HTR-8/SVneo (cell line): ENCODE results near the gene FAM171A1.
A peak's percentile ranks its signal among the peaks of the same experiment; 100 is the strongest.
"Not testable (repeated sequence)": the region's sequence is repeated elsewhere in the genome, so short reads cannot be mapped to it uniquely, and the experiment has no call there.

Experiments used
- DNase-seq: peaks from one replicate; pipeline ENCODE4 v3.0.0; 2011; ENCODE audit warnings: low spot score, mixed read lengths; ENCODE audit not compliant: insufficient read length
- FAIRE-seq: peaks from 2 replicates; lab custom pipeline; 2011; peaks lifted over from hg19 to GRCh38; lab: Jason Lieb, UNC

Gene FAM171A1

GRCh38 chr10:15347150-15347549 lies 23.9 kb downstream of the FAM171A1 start:
- FAIRE-seq (no peak), DNase-seq (no peak)

GRCh38 chr10:15346440-15347141 lies 24.5 kb downstream of the FAM171A1 start:
- DNase-seq = no peak

DNA sequence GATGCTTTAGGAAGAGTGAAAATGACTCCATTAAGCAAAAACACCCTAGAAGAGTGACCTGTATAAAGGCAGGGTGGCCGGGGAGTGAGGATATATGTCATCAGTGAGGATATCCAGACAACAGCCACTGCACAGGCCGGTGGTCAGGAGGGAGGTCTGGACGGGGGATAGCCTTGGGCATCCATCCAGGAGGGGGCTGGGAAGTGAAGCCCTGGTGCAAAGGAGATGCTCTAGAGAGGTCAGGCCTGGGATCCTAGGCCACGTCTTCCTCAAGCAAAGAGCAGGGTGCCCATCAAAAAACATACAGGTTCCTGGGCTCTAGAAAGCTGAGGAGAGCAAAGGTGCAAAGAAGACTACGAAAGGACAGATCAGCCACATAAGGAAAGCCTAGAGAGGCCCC lies 25.6 kb downstream of the FAM171A1 start:
- FAIRE-seq = no peak
- DNase-seq = no peak

More at GRCh38 chr10:15346440-15347141, 24.5 kb downstream of the FAM171A1 start:
- no peak for FAIRE-seq

- no peak for FAIRE-seq
- DNase-seq = no peak
These were observed 26.2 kb downstream of the FAM171A1 start for GRCh38 chr10:15344876-15345285.

- no peak for DNase-seq
- FAIRE-seq = no peak
These were observed 26.7 kb downstream of the FAM171A1 start for GRCh38 chr10:15344256-15344875.

DNA sequence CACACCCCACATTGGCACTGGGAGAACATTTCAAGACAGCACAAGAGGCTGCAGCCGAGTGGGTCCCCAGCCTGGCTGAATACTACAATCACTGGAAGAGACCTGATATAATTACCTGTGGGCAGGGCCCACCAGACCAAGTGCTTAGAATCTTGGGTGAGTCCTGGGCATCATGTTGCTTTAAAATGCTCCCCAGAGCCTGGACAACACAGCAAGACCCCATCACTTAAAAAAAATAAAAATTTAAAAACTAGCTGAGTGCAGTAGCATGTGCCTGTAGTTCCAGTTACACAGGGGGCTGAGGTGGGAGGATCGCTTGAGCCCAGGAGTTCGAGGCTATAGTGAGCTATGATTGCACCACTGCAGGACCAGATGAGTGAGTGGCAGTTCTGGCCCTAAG lies 28.1 kb downstream of the FAM171A1 start:
- FAIRE-seq = no peak
- DNase-seq = no peak

- FAIRE-seq (no peak), DNase-seq (no peak)
These were observed 29.5 kb downstream of the FAM171A1 start for GRCh38 chr10:15341502-15342128.

GRCh38 chr10:15339892-15340291 lies 31.2 kb downstream of the FAM171A1 start:
- FAIRE-seq (no peak), DNase-seq (no peak)

DNA sequence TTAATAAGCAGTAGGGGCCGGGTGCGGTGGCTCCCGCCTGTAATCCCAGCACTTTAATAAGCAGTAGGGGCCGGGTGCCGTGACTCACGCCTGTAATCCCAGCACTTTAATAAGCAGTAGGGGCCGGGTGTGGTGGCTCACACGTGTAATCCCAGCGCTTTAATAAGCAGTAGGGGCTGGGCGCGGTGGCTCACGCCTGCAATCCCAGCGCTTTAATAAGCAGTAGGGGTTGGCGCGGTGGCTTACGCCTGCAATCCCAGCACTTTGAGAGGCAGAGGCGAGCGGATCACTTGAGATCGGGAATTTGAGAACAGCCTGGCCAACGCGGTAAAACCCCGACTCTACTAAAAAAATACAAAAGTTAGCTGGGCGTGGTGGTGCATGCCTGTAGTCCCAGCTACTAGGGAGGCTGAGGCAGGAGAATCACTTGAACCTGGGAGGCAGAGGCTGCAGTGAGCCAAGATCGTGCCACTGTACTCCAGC lies 33.6 kb downstream of the FAM171A1 start:
- FAIRE-seq, DNase-seq: not testable (repeated sequence)

GRCh38 chr10:15336211-15336610 lies 34.9 kb downstream of the FAM171A1 start:
- DNase-seq (no peak), FAIRE-seq (no peak)

DNA sequence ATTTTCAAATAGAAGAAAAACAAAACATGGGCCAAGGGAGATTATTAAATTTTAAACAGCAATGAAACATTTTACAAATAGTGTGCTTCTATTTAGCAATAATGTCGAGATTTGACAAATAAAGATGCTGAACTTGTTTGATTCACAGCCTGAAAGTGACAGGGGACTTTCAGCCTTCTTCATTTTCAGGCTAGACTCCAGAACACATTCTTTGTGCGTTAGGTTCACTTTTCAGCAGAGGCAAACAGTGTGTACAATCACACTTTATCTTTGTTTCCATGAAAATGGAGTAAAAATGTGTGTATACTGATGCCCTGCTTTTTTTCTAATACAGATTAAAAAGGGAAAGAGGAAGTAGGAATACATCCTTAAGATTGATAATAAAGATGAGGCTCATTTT lies 35.6 kb downstream of the FAM171A1 start:
- DNase-seq = no peak
- no peak for FAIRE-seq

DNA sequence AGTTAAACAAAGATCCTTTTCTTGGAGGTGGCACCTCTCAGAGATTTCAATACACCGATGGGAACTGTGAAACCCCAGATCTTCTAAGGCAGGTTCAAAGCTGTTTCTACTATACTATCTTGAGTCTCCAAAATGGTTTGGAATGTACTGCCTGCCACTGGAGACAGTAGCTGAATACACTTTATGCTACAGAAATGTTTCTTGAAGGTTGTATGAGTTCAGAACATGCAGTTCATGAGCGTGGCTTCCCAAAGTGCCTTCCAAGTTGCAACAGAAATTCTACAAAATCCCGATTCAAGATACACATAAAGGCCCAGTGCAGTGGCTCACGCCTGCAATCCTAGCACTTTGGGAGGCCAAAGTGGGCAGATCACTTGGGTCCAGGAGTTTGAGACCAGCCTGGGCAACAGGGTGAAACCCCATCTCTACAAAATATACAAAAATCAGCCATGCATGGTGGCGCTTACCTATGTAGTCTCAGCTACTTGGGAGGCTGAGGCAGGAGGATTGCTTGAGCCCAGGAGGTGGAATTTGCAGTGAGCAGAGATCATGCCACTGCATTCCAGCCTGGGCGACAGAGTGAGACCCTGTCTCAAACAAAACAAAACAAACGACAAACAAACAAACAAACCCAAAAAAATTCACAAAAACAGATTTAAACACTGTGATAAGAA lies 36.3 kb downstream of the FAM171A1 start:
- DNase-seq = no peak
- FAIRE-seq = no peak

DNA sequence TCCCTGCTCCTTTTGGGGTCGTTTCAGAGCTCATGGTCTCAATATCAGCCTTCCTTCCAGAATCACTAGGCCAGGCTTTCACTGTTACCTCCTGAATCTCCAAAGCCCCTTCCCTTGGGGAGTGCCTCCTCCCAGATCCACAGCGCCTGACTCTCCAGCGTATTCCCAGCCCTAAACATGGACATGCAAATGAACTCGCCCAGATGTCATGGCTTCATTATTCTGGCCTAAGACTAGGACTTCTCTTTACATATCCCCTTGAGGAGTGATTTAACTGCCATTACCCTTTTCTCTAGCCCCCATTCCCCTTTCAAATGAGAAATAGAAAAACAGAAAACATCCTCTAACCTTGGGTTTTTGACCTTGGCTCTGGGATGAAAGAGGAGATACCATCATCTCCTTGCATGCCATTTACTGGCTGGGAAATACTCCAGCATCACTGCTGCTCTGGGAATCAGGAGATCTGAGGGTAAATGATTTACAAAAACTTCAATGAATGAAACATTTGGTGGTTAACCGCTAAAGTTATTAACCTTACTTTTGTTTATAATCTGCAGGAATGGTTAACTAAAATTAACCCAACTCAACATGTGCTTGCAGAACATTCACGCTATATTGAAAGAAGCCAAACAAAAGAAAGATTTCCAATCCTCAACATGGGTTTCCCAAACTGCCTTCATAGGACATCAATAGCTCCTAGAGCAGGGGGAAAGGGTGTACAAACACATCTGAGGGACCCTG lies 37.0 kb downstream of the FAM171A1 start:
- DNase-seq (no peak), FAIRE-seq (no peak)

DNA sequence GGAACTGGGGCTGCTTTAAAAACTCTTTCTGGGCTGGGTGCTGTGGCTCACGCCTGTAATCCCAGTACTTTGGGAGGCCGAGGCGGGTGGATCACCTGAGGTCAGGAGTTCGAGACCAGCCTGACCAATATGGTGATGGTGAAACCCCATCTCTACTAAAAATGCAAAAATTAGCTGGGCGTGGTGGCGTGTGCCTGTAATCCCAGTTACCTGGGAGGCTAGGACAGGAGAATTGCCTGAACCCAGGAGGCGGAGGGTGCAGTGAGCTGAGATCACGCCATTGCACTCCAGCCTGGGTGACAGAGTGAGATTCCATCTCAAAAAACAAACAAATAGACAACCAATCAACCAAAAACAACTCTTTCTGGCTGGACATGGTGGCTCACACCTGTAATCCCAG lies 37.9 kb downstream of the FAM171A1 start:
- not testable (repeated sequence) for FAIRE-seq, DNase-seq

- no peak for DNase-seq
- FAIRE-seq = no peak
These were observed 39.6 kb downstream of the FAM171A1 start for GRCh38 chr10:15331461-15331860.

- DNase-seq (no peak), FAIRE-seq (no peak)
These were observed 41.7 kb downstream of the FAM171A1 start for GRCh38 chr10:15329437-15329836.

GRCh38 chr10:15325944-15326284 lies 45.2 kb downstream of the FAM171A1 start:
- FAIRE-seq (no peak), DNase-seq (no peak)

GRCh38 chr10:15325243-15325943 lies 45.7 kb downstream of the FAM171A1 start:
- DNase-seq = peak; percentile 69
- peak; percentile 67 for FAIRE-seq

DNA sequence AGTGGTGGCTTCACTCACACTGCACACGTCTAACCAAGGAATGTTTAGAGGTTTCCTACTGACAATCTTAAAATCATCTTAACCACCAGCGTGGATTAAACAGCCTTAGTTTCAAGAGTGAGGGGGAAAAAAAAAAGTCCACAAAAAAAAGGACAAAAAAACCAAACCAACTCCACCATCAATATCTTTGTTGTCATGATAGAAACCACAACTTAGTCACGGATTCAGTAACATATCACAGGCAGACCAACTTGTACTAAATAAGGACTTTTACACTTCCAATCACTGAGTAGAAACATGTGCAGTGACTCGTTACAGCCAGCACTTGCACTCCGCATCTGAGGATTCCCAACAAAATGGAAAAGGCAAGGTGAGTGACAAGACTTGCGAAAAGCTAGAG lies 46.5 kb downstream of the FAM171A1 start:
- FAIRE-seq = no peak
- DNase-seq = no peak

DNA sequence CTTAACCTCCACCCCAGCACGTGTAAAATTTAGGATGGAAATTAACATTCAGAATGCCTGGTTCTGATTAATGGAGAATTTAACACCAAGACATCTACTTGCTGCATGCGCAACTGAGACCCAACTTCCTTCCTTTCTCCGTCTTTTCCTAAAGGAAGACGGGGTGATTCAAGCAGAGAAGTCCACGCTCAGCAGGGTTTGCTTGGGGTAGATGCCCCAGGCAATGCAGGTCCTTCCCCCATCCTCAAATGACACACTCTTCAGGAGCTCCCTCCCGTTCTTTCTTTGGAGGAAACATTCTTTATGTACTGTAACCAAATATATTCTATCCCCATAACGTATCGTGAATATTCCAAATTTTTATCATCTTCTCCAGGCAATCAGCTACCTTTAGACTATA lies 47.0 kb downstream of the FAM171A1 start:
- FAIRE-seq (no peak), DNase-seq (no peak)
